ENCODE measurements around the gene UBE2Q1. TPM values are rescaled to one million over a fixed set of nuclear protein-coding genes. Genes with fewer than 3 reads are reported as not detected.

The UBE2Q1 gene
- polyA plus RNA-seq, 1 donor (not counting 4 experiments of a cell fraction or from before 2014, with no cell fraction given): 17.6 TPM

- H3K36me3 ChIP-seq (ENCODE audit: control insufficient read depth in 2 of 2, extremely low read depth in 1 of 2, insufficient read depth in 2 of 2, low read length in 2 of 2): peaks cover 47 to 62% of the 10 kb centered on the region in 2 experiments
- dilution Hi-C loops (cut with MboI; ENCODE audit: extremely low pct_ligation_motif_present, low sequenced_read_pairs): no loop called here
- H3K4me2 ChIP-seq (ENCODE audit: control insufficient read depth, extremely low read depth, insufficient read depth, low read depth, low read length): no peak overlapping the region
- H3K27ac ChIP-seq (ENCODE audit: control insufficient read depth, insufficient read depth, low read length): no peak overlapping the region
- DNase-seq (ENCODE audit: low read depth, low spot score) (no peak), FAIRE-seq (no peak)
- peaks cover 24% of the 10 kb centered on the region for H3K79me2 ChIP-seq (ENCODE audit: control insufficient read depth, insufficient read depth, low read length)
- H3K9me3 ChIP-seq (ENCODE audit: control insufficient read depth, low read depth, low read length): no peaks in the 10 kb centered on the region
- no peaks in the 10 kb centered on the region for H3K27me3 ChIP-seq (ENCODE audit: control insufficient read depth, extremely low read depth, insufficient read depth, low read length)
- H3K9me1 ChIP-seq (ENCODE audit: control insufficient read depth, extremely low read depth, insufficient read depth, low read length): no peaks in the 10 kb centered on the region
- H3K4me1 ChIP-seq (ENCODE audit: control insufficient read depth, extremely low read depth, insufficient read depth, low read length): no peaks in the 10 kb centered on the region
- H2AFZ ChIP-seq (ENCODE audit: control insufficient read depth, low read length): no peak overlapping the region
- H4K20me1 ChIP-seq (ENCODE audit: control insufficient read depth, extremely low read depth, insufficient read depth, low read length): peaks cover 3% of the 10 kb centered on the region
- H3K9ac ChIP-seq (ENCODE audit: control insufficient read depth, extremely low read depth, insufficient read depth, low read length): no peak overlapping the region
- TF ChIP-seq, protein P1, sequence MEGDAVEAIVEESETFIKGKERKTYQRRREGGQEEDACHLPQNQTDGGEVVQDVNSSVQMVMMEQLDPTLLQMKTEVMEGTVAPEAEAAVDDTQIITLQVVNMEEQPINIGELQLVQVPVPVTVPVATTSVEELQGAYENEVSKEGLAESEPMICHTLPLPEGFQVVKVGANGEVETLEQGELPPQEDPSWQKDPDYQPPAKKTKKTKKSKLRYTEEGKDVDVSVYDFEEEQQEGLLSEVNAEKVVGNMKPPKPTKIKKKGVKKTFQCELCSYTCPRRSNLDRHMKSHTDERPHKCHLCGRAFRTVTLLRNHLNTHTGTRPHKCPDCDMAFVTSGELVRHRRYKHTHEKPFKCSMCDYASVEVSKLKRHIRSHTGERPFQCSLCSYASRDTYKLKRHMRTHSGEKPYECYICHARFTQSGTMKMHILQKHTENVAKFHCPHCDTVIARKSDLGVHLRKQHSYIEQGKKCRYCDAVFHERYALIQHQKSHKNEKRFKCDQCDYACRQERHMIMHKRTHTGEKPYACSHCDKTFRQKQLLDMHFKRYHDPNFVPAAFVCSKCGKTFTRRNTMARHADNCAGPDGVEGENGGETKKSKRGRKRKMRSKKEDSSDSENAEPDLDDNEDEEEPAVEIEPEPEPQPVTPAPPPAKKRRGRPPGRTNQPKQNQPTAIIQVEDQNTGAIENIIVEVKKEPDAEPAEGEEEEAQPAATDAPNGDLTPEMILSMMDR (optimal IDR thresholded peaks at IDR 0.05 in 1 of 3, IDR thresholded peaks at IDR 0.05 in 1 of 3, conservative IDR thresholded peaks at IDR 0.05 in 1 of 3; ENCODE audit: extremely low read depth in 1 of 3, insufficient read depth in 2 of 3, low read length in 3 of 3): no peak
- no peak overlapping the region for H3K4me3 ChIP-seq (ENCODE audit: control insufficient read depth in 2 of 3, extremely low read depth in 1 of 3, insufficient read depth in 2 of 3, low read depth in 1 of 3, low read length in 3 of 3)
Observed at GRCh38 chr1:154594811-154595210, 36.3 kb upstream of the UBE2Q1 start.

DNA sequence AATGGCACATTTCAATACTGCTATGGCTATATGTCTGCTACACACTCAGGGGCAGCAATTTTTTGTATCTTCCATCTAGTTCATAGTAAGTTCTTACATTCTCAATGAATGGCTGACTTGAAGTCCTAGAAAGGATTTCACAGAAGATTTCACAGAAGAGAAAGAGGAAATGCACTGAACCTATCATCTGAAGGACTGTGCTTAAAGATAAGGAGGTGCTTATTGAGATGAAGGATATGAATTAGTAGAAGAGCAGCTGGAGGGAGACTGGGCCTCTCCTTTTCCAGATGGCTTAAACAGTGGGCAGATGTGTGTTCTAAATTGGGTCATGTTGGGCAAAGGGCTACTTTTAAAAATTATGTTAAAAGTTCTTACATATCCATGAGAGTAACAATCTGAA lies 34.9 kb upstream of the UBE2Q1 start:
- Histone ChIP-seq H3K4me3 (ENCODE audit: control insufficient read depth in 2 of 3, extremely low read depth in 1 of 3, insufficient read depth in 2 of 3, low read depth in 1 of 3, low read length in 3 of 3) (no peak overlapping the region), H3K27ac (ENCODE audit: control insufficient read depth, insufficient read depth, low read length) (no peak overlapping the region), H3K27me3 (ENCODE audit: control insufficient read depth, extremely low read depth, insufficient read depth, low read length) (no peaks in the 10 kb centered on the region), H2AFZ (ENCODE audit: control insufficient read depth, low read length) (no peak overlapping the region), H3K36me3 (ENCODE audit: control insufficient read depth in 2 of 2, extremely low read depth in 1 of 2, insufficient read depth in 2 of 2, low read length in 2 of 2) (peaks cover 57 to 64% of the 10 kb centered on the region in 2 experiments), H3K79me2 (ENCODE audit: control insufficient read depth, insufficient read depth, low read length) (peaks cover 14% of the 10 kb centered on the region), H3K9me1 (ENCODE audit: control insufficient read depth, extremely low read depth, insufficient read depth, low read length) (no peaks in the 10 kb centered on the region), H3K4me1 (ENCODE audit: control insufficient read depth, extremely low read depth, insufficient read depth, low read length) (no peaks in the 10 kb centered on the region), H4K20me1 (ENCODE audit: control insufficient read depth, extremely low read depth, insufficient read depth, low read length) (peaks cover 3% of the 10 kb centered on the region), H3K9me3 (ENCODE audit: control insufficient read depth, low read depth, low read length) (no peaks in the 10 kb centered on the region), H3K4me2 (ENCODE audit: control insufficient read depth, extremely low read depth, insufficient read depth, low read depth, low read length) (no peak overlapping the region), H3K9ac (ENCODE audit: control insufficient read depth, extremely low read depth, insufficient read depth, low read length) (no peak overlapping the region)
- FAIRE-seq (no peak), DNase-seq (ENCODE audit: low read depth, low spot score) (no peak)
- dilution Hi-C loops (cut with MboI; ENCODE audit: extremely low pct_ligation_motif_present, low sequenced_read_pairs): no loop called here
- TF ChIP-seq, protein P1 (optimal IDR thresholded peaks at IDR 0.05 in 1 of 3, IDR thresholded peaks at IDR 0.05 in 1 of 3, conservative IDR thresholded peaks at IDR 0.05 in 1 of 3; ENCODE audit: extremely low read depth in 1 of 3, insufficient read depth in 2 of 3, low read length in 3 of 3): no peak
- TF ChIP-seq EZH2 (IDR thresholded peaks at IDR 0.05; ENCODE audit: low read length): no peak

Data from keratinocyte (primary cell).